CD14-positive monocyte (primary cell): ENCODE results near the gene MIA. TPM values are rescaled to one million over a fixed set of nuclear protein-coding genes. Genes with fewer than 3 reads are reported as not detected.

Source experiments
- DNase-seq, 3 donors: peaks; one replicate each; pipeline ENCODE4 v3.0.0-alpha.2; 2011 to 2022
- H2AFZ ChIP-seq: 2 replicates; pipeline ENCODE4 v1.6.0; 2012; ENCODE audit warnings: mild to moderate bottlenecking, low read depth, low read length, inconsistent platforms; ENCODE audit not compliant: insufficient read depth, poor library complexity, severe bottlenecking
- H3K27ac ChIP-seq, 2 donors: 1 replicate in 1 of 2; 2 replicates in 1 of 2; pipeline ENCODE4 v1.5.1; 2012 to 2013; ENCODE audit warnings: low read length in 2 of 2, control low read depth in 1 of 2, inconsistent platforms in 1 of 2, low read depth in 1 of 2, mild to moderate bottlenecking in 1 of 2
- H3K27me3 ChIP-seq, 2 donors: one replicate each; pipeline versions ENCODE4 v1.6.0 to v1.6.1; 2011 to 2013; ENCODE audit warnings: low read length in 2 of 2; ENCODE audit not compliant: control insufficient read depth in 2 of 2, insufficient read depth in 2 of 2
- H3K36me3 ChIP-seq, 2 donors: replicated peaks in 1 of 2; 1 replicate in 1 of 2; 2 replicates in 1 of 2; pipeline versions ENCODE4 v1.5.1 to v1.6.1; 2012 to 2013; ENCODE audit warnings: low read length in 2 of 2, control low read depth in 1 of 2, inconsistent platforms in 1 of 2, mild to moderate bottlenecking in 1 of 2; ENCODE audit not compliant: insufficient read depth in 2 of 2, control insufficient read depth in 1 of 2
- H3K4me1 ChIP-seq, 2 donors: 1 replicate in 1 of 2; 2 replicates in 1 of 2; pipeline versions ENCODE4 v1.5.1 to v1.6.1; 2012 to 2013; ENCODE audit warnings: low read length in 2 of 2, control low read depth in 1 of 2, inconsistent platforms in 1 of 2, mild to moderate bottlenecking in 1 of 2, moderate library complexity in 1 of 2; ENCODE audit not compliant: insufficient read depth in 2 of 2, control insufficient read depth in 1 of 2
- H3K4me2 ChIP-seq: replicated peaks from 2 replicates; pipeline ENCODE3; 2012; ENCODE audit warnings: low read length, moderate library complexity, mild to moderate bottlenecking; ENCODE audit not compliant: poor library complexity, severe bottlenecking; ENCODE audit errors: extremely low read depth
- H3K4me3 ChIP-seq, 3 experiments: fragments of 200-600 bp in 1 of 3; sonication (generic) in 1 of 3; replicated peaks in 1 of 3; 1 replicate in 2 of 3; 2 replicates in 1 of 3; pipeline ENCODE4 v1.5.1; 2011 to 2013; ENCODE audit warnings: low read length in 3 of 3, mild to moderate bottlenecking in 3 of 3, control low read depth in 2 of 3, low read depth in 2 of 3, inconsistent platforms in 1 of 3, moderate library complexity in 1 of 3
- H3K79me2 ChIP-seq: 2 replicates; pipeline ENCODE4 v1.6.0; 2012; ENCODE audit warnings: mild to moderate bottlenecking, control low read depth, inconsistent platforms, low read length, moderate library complexity; ENCODE audit not compliant: insufficient read depth
- H3K9ac ChIP-seq: 2 replicates; pipeline ENCODE4 v1.6.0; 2017; ENCODE audit warnings: low read length, mild to moderate bottlenecking; ENCODE audit not compliant: insufficient read depth, poor library complexity, severe bottlenecking
- H3K9me3 ChIP-seq, 2 donors: replicated peaks in 1 of 2; 1 replicate in 1 of 2; 2 replicates in 1 of 2; pipeline versions ENCODE4 v1.5.1 to v1.6.1; 2012 to 2013; ENCODE audit warnings: low read length in 2 of 2, control low read depth in 1 of 2; ENCODE audit not compliant: control insufficient read depth in 1 of 2, insufficient read depth in 1 of 2
- H4K20me1 ChIP-seq: 2 replicates; pipeline ENCODE4 v1.6.0; 2012; ENCODE audit warnings: mild to moderate bottlenecking, low read length, control low read depth, moderate library complexity; ENCODE audit not compliant: insufficient read depth
- H3K27ac Mint-ChIP-seq, 7 donors: one replicate each; pipeline ENCODE4 v1.8.0; 2020; ENCODE audit warnings: mild to moderate bottlenecking in 7 of 7, mixed read lengths in 7 of 7, moderate library complexity in 6 of 7, inconsistent platforms in 2 of 7
- H3K27me3 Mint-ChIP-seq, 3 donors: one replicate each; pipeline ENCODE4 v1.8.0; 2021 to 2022; ENCODE audit warnings: low read depth in 3 of 3, mild to moderate bottlenecking in 3 of 3, mixed read lengths in 3 of 3, moderate library complexity in 3 of 3, inconsistent platforms in 1 of 3
- H3K36me3 Mint-ChIP-seq, 2 donors: one replicate each; pipeline ENCODE4 v1.8.0; 2020; ENCODE audit warnings: mixed read lengths in 2 of 2, inconsistent platforms in 1 of 2, mild to moderate bottlenecking in 1 of 2
- H3K4me1 Mint-ChIP-seq: one replicate; pipeline ENCODE4 v1.8.0; 2020; ENCODE audit warnings: mild to moderate bottlenecking, mixed read lengths
- H3K4me3 Mint-ChIP-seq, 2 donors: one replicate each; pipeline ENCODE4 v1.8.0; 2020; ENCODE audit warnings: mild to moderate bottlenecking in 2 of 2, mixed read lengths in 2 of 2, moderate library complexity in 1 of 2
- H3K9me3 Mint-ChIP-seq, 7 donors: one replicate each; pipeline ENCODE4 v1.8.0; 2020 to 2022; ENCODE audit warnings: mixed read lengths in 7 of 7, mild to moderate bottlenecking in 6 of 7, moderate library complexity in 6 of 7, inconsistent platforms in 2 of 7
- WGBS: methylation state at CpG from one replicate; pipeline ENCODE4 v1.1.5; 2013; ENCODE audit warnings: missing lambda C conversion rate; ENCODE audit not compliant: insufficient coverage; 5-methylcytosine and 5-hydroxymethylcytosine counted together
- intact Hi-C, 2 donors: fragments of 100-400 bp; cut with micrococcal nuclease; formaldehyde crosslinking; loops; one replicate each; pipeline versions ENCODE4 v1.15.0 to v1.15.1; 2023
- polyA plus RNA-seq, 3 donors: library from polyadenylated mRNA; depleted of rRNA in 1 of 3; unstranded in 2 of 3; stranded (reverse) in 1 of 3; fragments of 300-500 nt in 2 of 3; fragments of >200 nt in 1 of 3; fragmentation: Illumina TruSeq in 2 of 3; gene quantifications; 1 replicate in 2 of 3; 2 replicates in 1 of 3; pipeline ENCODE4 v1.2.3, GENCODE V29; 2012 to 2021
- TF ChIP-seq, protein P1 (sequence below): fragments of 200-600 bp; IDR thresholded peaks from one replicate; pipeline ENCODE4 v1.8.0; 2022; ENCODE audit warnings: antibody characterized with exemption, mild to moderate bottlenecking

The MIA gene
- polyA plus RNA-seq, 3 donors = 0.47 TPM; not detected in 2

DNA sequence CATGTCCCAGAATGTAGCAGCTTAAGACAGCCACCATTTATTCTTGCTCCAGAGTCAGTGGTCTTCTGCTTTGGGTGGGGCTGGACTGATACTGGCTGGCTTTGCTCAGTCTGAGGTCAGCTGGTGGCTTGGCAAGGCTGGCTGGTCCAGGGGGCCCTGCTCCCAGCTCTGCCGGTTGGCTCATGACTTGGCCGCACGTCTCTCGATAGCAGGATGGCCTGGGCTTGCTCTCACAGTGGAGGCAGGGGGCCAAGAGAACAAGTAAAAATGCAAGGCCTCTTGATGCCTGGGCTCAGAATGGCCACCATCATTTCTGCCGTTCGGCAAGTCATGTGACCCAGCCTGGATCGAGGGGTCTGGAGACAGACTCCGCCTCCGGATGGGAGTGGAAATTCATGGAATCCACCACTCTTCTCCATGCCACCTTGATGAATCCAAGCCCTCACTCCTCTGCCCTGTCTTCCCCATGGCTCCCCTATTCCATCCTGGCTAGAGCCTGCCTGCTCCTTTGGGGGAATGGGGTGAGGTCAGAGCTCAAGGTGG lies 38.1 kb upstream of the MIA start:
- Mint-ChIP-seq H3K4me3 (no peak overlapping the region), H3K27me3 (peaks cover 0 to 2% (median 0%) of the 10 kb centered on the region in 3 donors), H3K27ac (peak overlapping the region in 1 of 7 donors; percentile 15), H3K9me3 (peaks cover 0 to 3% (median 0%) of the 10 kb centered on the region in 7 donors), H3K4me1 (peaks cover 4% of the 10 kb centered on the region), H3K36me3 (peaks cover 76 to 88% of the 10 kb centered on the region in 2 donors)
- no peaks in the 10 kb centered on the region for H3K4me1 ChIP-seq
- H2AFZ ChIP-seq = no peak overlapping the region
- no peak overlapping the region for H3K27ac ChIP-seq
- intact Hi-C loops = no loop called here
- 96% methylated on average over 7 of the region's 9 CpGs for WGBS
- no peaks in the 10 kb centered on the region for H3K79me2 ChIP-seq
- H3K27me3 ChIP-seq = no peaks in the 10 kb centered on the region
- H4K20me1 ChIP-seq = no peaks in the 10 kb centered on the region
- no peak overlapping the region for H3K4me3 ChIP-seq
- DNase-seq = no peak
- peaks cover 72 to 83% of the 10 kb centered on the region in 2 donors for H3K36me3 ChIP-seq
- H3K9me3 ChIP-seq = no peaks in the 10 kb centered on the region
- no peak overlapping the region for H3K4me2 ChIP-seq
- no peak overlapping the region for H3K9ac ChIP-seq
- TF ChIP-seq, protein P1, sequence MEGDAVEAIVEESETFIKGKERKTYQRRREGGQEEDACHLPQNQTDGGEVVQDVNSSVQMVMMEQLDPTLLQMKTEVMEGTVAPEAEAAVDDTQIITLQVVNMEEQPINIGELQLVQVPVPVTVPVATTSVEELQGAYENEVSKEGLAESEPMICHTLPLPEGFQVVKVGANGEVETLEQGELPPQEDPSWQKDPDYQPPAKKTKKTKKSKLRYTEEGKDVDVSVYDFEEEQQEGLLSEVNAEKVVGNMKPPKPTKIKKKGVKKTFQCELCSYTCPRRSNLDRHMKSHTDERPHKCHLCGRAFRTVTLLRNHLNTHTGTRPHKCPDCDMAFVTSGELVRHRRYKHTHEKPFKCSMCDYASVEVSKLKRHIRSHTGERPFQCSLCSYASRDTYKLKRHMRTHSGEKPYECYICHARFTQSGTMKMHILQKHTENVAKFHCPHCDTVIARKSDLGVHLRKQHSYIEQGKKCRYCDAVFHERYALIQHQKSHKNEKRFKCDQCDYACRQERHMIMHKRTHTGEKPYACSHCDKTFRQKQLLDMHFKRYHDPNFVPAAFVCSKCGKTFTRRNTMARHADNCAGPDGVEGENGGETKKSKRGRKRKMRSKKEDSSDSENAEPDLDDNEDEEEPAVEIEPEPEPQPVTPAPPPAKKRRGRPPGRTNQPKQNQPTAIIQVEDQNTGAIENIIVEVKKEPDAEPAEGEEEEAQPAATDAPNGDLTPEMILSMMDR = no peak

DNA sequence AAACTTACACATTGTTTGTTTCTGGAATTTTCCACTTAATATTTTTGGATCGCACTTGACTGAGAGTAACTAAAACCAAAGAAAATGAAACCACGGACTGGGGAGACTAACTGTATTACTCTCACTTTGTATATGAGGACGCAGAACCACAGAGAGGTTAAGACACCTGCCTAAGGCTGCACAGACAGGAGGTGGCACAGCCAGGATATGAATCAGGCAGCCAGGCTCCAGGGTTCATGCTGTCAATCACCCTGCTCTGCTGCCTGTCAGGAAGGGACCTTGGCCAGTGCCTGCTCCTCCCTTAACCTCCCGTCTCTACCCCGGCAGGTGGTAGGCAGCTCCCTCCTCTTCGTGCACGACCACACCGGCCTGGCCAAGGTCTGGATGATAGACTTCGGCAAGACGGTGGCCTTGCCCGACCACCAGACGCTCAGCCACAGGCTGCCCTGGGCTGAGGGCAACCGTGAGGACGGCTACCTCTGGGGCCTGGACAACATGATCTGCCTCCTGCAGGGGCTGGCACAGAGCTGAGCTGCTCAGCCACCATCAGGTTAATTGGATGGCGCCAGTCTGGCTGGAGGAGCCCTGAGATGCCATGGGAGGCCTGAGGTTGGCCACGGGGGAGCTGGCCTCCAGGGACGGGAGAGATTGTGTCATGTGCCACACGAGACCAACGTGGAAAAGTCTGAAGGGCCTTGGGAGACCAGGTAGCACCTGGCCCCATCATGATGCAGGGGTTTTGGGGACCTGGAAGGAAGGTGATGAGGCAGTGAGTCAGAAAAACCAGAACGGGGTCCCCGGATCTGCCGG lies 36.1 kb upstream of the MIA start:
- intact Hi-C loops = no loop called here
- Histone ChIP-seq H3K4me1 (no peaks in the 10 kb centered on the region), H3K4me2 (no peak overlapping the region), H4K20me1 (no peaks in the 10 kb centered on the region), H3K36me3 (peaks cover 60 to 71% of the 10 kb centered on the region in 2 donors), H3K27ac (no peak overlapping the region), H3K27me3 (no peaks in the 10 kb centered on the region), H3K9me3 (no peaks in the 10 kb centered on the region), H3K4me3 (no peak overlapping the region), H2AFZ (no peak overlapping the region), H3K79me2 (no peaks in the 10 kb centered on the region), H3K9ac (no peak overlapping the region)
- TF ChIP-seq, protein P1 = no peak
- H3K4me3 Mint-ChIP-seq = no peak overlapping the region
- peak overlapping the region in 2 of 7 donors; percentile 11 to 37 for H3K27ac Mint-ChIP-seq
- WGBS = 98% methylated on average over 19 of the region's 22 CpGs
- peaks cover 0 to 3% (median 0%) of the 10 kb centered on the region in 3 donors for H3K27me3 Mint-ChIP-seq
- peaks cover 61 to 81% of the 10 kb centered on the region in 2 donors for H3K36me3 Mint-ChIP-seq
- peaks cover 4% of the 10 kb centered on the region for H3K4me1 Mint-ChIP-seq
- no peak for DNase-seq
- peaks cover 0 to 3% (median 0%) of the 10 kb centered on the region in 7 donors for H3K9me3 Mint-ChIP-seq
